Transverse colon (tissue), 4 donors: ENCODE results near the gene BRF1.

ENCODE experiments used
- CTCF ChIP-seq, 5 experiments: fragments of 200-600 bp in 3 of 5; fragments of 450-650 bp in 2 of 5; sonication (generic) in 3 of 5; IDR thresholded peaks; 1 replicate in 2 of 5; 2 replicates in 3 of 5; pipeline ENCODE4 v1.5.1; 2016 to 2017; ENCODE audit warnings: antibody characterized with exemption in 5 of 5, inconsistent platforms in 3 of 5, mild to moderate bottlenecking in 2 of 5, moderate library complexity in 1 of 5
- POLR2A ChIP-seq: fragments of 450-650 bp; IDR thresholded peaks from one replicate; pipeline ENCODE4 v1.6.1; 2016; ENCODE audit warnings: antibody characterized with exemption, mild to moderate bottlenecking, moderate library complexity
- POLR2AphosphoS5 ChIP-seq, 3 donors: sonication (generic); formaldehyde crosslinking; IDR thresholded peaks; one replicate each; pipeline ENCODE4 v1.6.1; 2016; ENCODE audit warnings: antibody characterized with exemption in 3 of 3

- TF ChIP-seq POLR2A (no peak), CTCF (IDR thresholded peaks at IDR 0.05) (no peak), POLR2AphosphoS5 (IDR thresholded peaks at IDR 0.05) (no peak)
Measured at GRCh38 chr14:105197211-105197641, 103.6 kb downstream of the BRF1 start.
